ENCODE measurements around the gene EFNA2.

DNA sequence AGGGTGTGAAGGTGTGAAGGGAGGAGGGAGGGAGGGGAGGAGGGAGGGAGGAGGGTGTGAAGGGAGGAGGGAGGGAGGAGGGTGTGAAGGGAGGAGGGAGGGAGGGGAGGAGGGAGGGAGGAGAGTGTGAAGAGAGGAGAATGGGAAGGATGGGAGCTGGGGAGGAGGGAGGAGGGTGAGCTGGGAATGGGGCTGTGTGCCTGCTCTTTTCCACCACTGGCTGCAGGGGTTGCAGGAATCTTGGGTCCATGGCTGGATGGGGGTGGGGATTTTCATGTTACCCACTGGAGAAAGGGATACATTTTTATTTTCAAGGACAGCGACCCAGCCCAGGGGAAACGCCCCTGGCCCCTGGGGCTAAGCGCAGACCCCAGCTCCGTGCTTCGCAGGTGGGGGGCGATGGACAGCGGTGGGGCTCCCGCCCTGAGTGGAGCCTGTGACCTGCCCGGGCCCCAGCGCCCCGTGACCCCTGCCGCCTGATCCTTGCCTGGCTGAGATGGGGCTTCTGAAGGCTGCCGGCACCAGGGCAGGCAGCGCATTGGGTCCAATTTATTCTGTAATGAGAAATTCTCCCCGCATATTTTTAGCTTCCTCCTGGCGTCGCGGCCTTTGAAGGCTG, 3.0 kb upstream of the EFNA2 start:
- TF ChIP-seq, protein P1, sequence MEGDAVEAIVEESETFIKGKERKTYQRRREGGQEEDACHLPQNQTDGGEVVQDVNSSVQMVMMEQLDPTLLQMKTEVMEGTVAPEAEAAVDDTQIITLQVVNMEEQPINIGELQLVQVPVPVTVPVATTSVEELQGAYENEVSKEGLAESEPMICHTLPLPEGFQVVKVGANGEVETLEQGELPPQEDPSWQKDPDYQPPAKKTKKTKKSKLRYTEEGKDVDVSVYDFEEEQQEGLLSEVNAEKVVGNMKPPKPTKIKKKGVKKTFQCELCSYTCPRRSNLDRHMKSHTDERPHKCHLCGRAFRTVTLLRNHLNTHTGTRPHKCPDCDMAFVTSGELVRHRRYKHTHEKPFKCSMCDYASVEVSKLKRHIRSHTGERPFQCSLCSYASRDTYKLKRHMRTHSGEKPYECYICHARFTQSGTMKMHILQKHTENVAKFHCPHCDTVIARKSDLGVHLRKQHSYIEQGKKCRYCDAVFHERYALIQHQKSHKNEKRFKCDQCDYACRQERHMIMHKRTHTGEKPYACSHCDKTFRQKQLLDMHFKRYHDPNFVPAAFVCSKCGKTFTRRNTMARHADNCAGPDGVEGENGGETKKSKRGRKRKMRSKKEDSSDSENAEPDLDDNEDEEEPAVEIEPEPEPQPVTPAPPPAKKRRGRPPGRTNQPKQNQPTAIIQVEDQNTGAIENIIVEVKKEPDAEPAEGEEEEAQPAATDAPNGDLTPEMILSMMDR (IDR thresholded peaks at IDR 0.05): no peak
- TF ChIP-seq POLR2A (IDR thresholded peaks at IDR 0.05): no peak

All from esophagus squamous epithelium (tissue), 4 donors.